ENCODE measurements around the gene MMP21.
A peak's percentile ranks its signal among the peaks of the same experiment; 100 is the strongest.

Gene MMP21

GRCh38 chr10:125775491-125776106, at the start of gene MMP21:
Gene MMP21, minus strand, starts transcription at chr10:125775821. Its CDS starts 0 bp downstream, at chr10:125775821.
- ChIA-PET POLR2A (no interaction called here), CTCF (no interaction called here)

GRCh38 chr10:125824736-125825135, 49.1 kb upstream of the MMP21 start:
- POLR2A ChIA-PET, result no interaction called here
- no peak for DNase-seq (ENCODE audit: extremely low spot score)
- TF ChIP-seq ELF4 (IDR thresholded peaks at IDR 0.05) (no peak), PKNOX1 (IDR thresholded peaks at IDR 0.05) (peak; percentile 28; the same call in 1 of the 2 replicates)
- CTCF ChIA-PET, result no interaction called here

More at GRCh38 chr10:125775491-125776106, at the start of gene MMP21:
- DNase-seq (ENCODE audit: extremely low spot score), result no peak
- TF ChIP-seq FOXM1 (IDR thresholded peaks at IDR 0.05; ENCODE audit: borderline replicate concordance), result no peak
- no peak for TF ChIP-seq LEF1 (IDR thresholded peaks at IDR 0.05; ENCODE audit: borderline replicate concordance)
- TF ChIP-seq BHLHE40 (IDR thresholded peaks at IDR 0.05; ENCODE audit: borderline replicate concordance), result no peak
- TF ChIP-seq SP1 (IDR thresholded peaks at IDR 0.05), result no peak
- TF ChIP-seq ELF4 (IDR thresholded peaks at IDR 0.05), result no peak
- no peak for TF ChIP-seq FOXK2 (IDR thresholded peaks at IDR 0.05)
- TF ChIP-seq SUZ12 (IDR thresholded peaks at IDR 0.05), result no peak
- no peak for TF ChIP-seq NFRKB (IDR thresholded peaks at IDR 0.05)
- no peak for TF ChIP-seq TARDBP (IDR thresholded peaks at IDR 0.05)
- no peak for TF ChIP-seq ARNT (IDR thresholded peaks at IDR 0.05)
- no peak for TF ChIP-seq PKNOX1 (IDR thresholded peaks at IDR 0.05)
- TF ChIP-seq FOXA1 (IDR thresholded peaks at IDR 0.05), result no peak

GRCh38 chr10:125823663-125824251, 48.1 kb upstream of the MMP21 start:
- ChIA-PET CTCF (no interaction called here), POLR2A (interaction anchor here (1.0 to 1.7 kb wide), 5 partner anchors 9 to 104 kb away, joined by 3 to 7 read pairs (median 6); partner anchors contain the start of gene EDRF1)
- TF ChIP-seq ZNF384 (IDR thresholded peaks at IDR 0.05), result no peak
- no peak for TF ChIP-seq HDGF (IDR thresholded peaks at IDR 0.05; ENCODE audit: borderline replicate concordance)
- no peak for TF ChIP-seq TARDBP (IDR thresholded peaks at IDR 0.05)
- no peak for TF ChIP-seq SP1 (IDR thresholded peaks at IDR 0.05)
- TF ChIP-seq FOXA1 (IDR thresholded peaks at IDR 0.05), result no peak
- no peak for TF ChIP-seq ARNT (IDR thresholded peaks at IDR 0.05)
- TF ChIP-seq L3MBTL2 (conservative IDR thresholded peaks at IDR 0.05), result no peak
- TF ChIP-seq CTBP1 (IDR thresholded peaks at IDR 0.05; ENCODE audit: borderline replicate concordance), result no peak
- no peak for TF ChIP-seq SUZ12 (IDR thresholded peaks at IDR 0.05)
- TF ChIP-seq FOXM1 (IDR thresholded peaks at IDR 0.05; ENCODE audit: borderline replicate concordance), result no peak
- no peak for TF ChIP-seq NFRKB (IDR thresholded peaks at IDR 0.05)
- TF ChIP-seq LEF1 (IDR thresholded peaks at IDR 0.05; ENCODE audit: borderline replicate concordance), result no peak
- TF ChIP-seq PKNOX1 (IDR thresholded peaks at IDR 0.05), result no peak
- no peak for DNase-seq (ENCODE audit: extremely low spot score)

- peak; percentile 22; the same call in 1 of the 2 replicates for TF ChIP-seq TARDBP (IDR thresholded peaks at IDR 0.05)
- TF ChIP-seq BHLHE40 (IDR thresholded peaks at IDR 0.05; ENCODE audit: borderline replicate concordance), result peak; percentile 99
- no peak for TF ChIP-seq ARNT (IDR thresholded peaks at IDR 0.05)
- TF ChIP-seq FOXA1 (IDR thresholded peaks at IDR 0.05), result no peak
- no peak; the same call in 1 of the 2 replicates for TF ChIP-seq CTBP1 (IDR thresholded peaks at IDR 0.05; ENCODE audit: borderline replicate concordance)
- CTCF ChIA-PET, result interaction anchor here (0.7 kb wide), 1 partner anchor 45 kb away, joined by 3 read pairs; no protein-coding TSS in a partner anchor
- DNase-seq (ENCODE audit: extremely low spot score), result peak; percentile 99
- POLR2A ChIA-PET, result interaction anchor here (1.0 to 1.7 kb wide), 6 partner anchors 9 to 190 kb away, joined by 3 to 7 read pairs (median 5); partner anchors contain the start of gene EDRF1
Observed at GRCh38 chr10:125822878-125823662, 47.4 kb upstream of the MMP21 start, which contains the start of the genes BCCIP and UROS. Gene BCCIP, plus strand, starts transcription at chr10:125823546. Its CDS starts 12 bp downstream, at chr10:125823558. Gene UROS, minus strand, starts transcription at chr10:125823258. Its CDS starts 6,759 bp downstream, at chr10:125816499.

- CTCF ChIA-PET, result no interaction called here
- DNase-seq (ENCODE audit: extremely low spot score), result no peak
- no peak for TF ChIP-seq SUZ12 (IDR thresholded peaks at IDR 0.05)
- TF ChIP-seq PKNOX1 (IDR thresholded peaks at IDR 0.05), result no peak
- TF ChIP-seq FOXA1 (IDR thresholded peaks at IDR 0.05), result no peak
- TF ChIP-seq L3MBTL2 (conservative IDR thresholded peaks at IDR 0.05), result no peak
- no peak for TF ChIP-seq ZNF384 (IDR thresholded peaks at IDR 0.05)
- TF ChIP-seq NFRKB (IDR thresholded peaks at IDR 0.05), result no peak
- TF ChIP-seq HDGF (IDR thresholded peaks at IDR 0.05; ENCODE audit: borderline replicate concordance), result no peak
- TF ChIP-seq SP1 (IDR thresholded peaks at IDR 0.05), result no peak
- POLR2A ChIA-PET, result no interaction called here
Observed at GRCh38 chr10:125820701-125821100, 45.1 kb upstream of the MMP21 start.
